Measurements from ENCODE around the gene CSNK1D.

DNA sequence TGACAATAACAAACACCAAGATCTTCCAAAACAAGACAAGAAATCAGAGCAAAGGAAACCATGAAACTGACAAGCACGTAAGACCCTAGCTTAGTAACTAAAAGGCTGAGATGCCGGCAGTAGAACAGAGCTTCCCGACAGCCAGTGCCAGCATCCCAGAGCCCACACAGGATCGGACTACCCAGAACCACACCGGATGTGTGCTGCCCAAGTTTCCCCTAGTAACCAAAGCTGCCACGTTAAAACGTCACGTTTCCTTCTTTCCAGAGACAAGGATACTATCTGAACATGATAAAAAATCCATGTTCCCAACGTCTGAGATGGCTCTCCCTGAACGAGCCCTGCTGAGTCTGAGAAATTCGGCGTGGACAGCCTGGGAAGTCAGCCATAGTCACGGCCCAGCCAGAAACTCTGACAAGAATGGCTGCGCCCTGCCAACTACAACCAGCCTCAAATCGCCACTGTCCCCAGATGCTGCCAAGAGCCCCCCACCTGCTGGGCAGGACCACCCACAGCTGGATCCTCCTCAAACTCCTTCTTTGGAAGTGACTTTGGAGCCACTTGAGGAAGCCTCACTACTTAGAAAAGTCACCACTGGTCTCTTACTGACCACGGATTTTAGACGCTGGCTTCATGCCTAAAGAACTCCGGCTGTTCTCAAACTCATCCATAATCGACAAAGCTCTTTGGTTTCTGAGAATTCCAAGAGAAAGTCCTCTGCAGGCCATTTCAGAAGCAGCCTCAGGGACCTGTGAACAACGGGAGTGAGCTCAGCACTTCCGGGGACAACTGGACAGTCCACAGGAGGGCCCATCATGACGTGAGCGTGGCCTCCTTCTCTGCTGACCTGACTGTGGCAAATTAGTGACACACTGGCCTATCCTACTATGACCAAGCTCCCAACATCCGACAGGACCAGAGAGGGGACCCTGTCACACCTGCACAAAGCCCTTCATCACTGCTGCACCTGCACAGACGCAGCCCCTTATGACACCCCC lies 77.5 kb downstream of the CSNK1D start:
- TF ChIP-seq, protein P1, sequence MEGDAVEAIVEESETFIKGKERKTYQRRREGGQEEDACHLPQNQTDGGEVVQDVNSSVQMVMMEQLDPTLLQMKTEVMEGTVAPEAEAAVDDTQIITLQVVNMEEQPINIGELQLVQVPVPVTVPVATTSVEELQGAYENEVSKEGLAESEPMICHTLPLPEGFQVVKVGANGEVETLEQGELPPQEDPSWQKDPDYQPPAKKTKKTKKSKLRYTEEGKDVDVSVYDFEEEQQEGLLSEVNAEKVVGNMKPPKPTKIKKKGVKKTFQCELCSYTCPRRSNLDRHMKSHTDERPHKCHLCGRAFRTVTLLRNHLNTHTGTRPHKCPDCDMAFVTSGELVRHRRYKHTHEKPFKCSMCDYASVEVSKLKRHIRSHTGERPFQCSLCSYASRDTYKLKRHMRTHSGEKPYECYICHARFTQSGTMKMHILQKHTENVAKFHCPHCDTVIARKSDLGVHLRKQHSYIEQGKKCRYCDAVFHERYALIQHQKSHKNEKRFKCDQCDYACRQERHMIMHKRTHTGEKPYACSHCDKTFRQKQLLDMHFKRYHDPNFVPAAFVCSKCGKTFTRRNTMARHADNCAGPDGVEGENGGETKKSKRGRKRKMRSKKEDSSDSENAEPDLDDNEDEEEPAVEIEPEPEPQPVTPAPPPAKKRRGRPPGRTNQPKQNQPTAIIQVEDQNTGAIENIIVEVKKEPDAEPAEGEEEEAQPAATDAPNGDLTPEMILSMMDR (IDR thresholded peaks at IDR 0.05), result no peak
- no peak for TF ChIP-seq POLR2A (IDR thresholded peaks at IDR 0.05)
